ENCODE measurements around the gene GDAP2. TPM values are rescaled to one million over a fixed set of nuclear protein-coding genes. Genes with fewer than 3 reads are reported as not detected.

The GDAP2 gene
- total RNA-seq (2021) (23.5 and 26.7 TPM in 2 replicates), Bru-seq, nascent RNA (percentile 76 among the genes with signal in this experiment), BruChase-seq, experiment 1, labeled RNA remaining after a 2-hour chase (percentile 79 among the genes with signal in this experiment), BruChase-seq, experiment 2, labeled RNA remaining after a 6-hour chase (percentile 77 among the genes with signal in this experiment)
- long read RNA-seq, full-length matches to known transcripts = 25 of 40 reads
- long read RNA-seq, partial matches to known transcripts = 7 of 40 reads
- long read RNA-seq, other reads (novel, unspliced or antisense) = 8 of 40 reads

- DNase-seq (ENCODE audit: low spot score) = peak; percentile 98
- ChIA-PET POLR2A (ENCODE audit: low non-redundant PET) (no interaction called here), CTCF (interaction anchor here (0.6 kb wide), 1 partner anchor 85 kb away, joined by 3 read pairs; no protein-coding TSS in a partner anchor)
- peak within 1 kb of the TSS; percentile 74 for H3K4me3 ChIP-seq (ENCODE audit: low read depth, low read length, poor library complexity, severe bottlenecking)
- H3K27me3 ChIP-seq (replicated peaks; ENCODE audit: insufficient read depth, low read depth, low read length, poor library complexity) = no peaks in the 10 kb centered on the region
- peak within 1 kb of the TSS; percentile 79 for H3K27ac ChIP-seq (ENCODE audit: low read depth, low read length, poor library complexity, severe bottlenecking)
- H3K36me3 ChIP-seq (ENCODE audit: insufficient read depth, low read length, poor library complexity, severe bottlenecking) = peaks cover 10% of the 10 kb centered on the region
- intact Hi-C loops (cut with micrococcal nuclease; ENCODE audit: unreplicated experiment) = no loop called here
- no peaks in the 10 kb centered on the region for H3K9me3 ChIP-seq (ENCODE audit: low read depth, low read length, poor library complexity, severe bottlenecking)
- H3K4me1 ChIP-seq (ENCODE audit: insufficient read depth, low read length, poor library complexity, severe bottlenecking) = peaks cover 16% of the 10 kb centered on the region
- no peak for TF ChIP-seq CTCF (conservative IDR thresholded peaks at IDR 0.05; ENCODE audit: low read depth, low read length)
- no peak for TF ChIP-seq EZH2 (IDR thresholded peaks at IDR 0.05; ENCODE audit: borderline replicate concordance, low read depth, low read length, poor library complexity, severe bottlenecking)
- BruUV-seq (replicated peaks) = no TSS peak
Measured at GRCh38 chr1:117929343-117930172, at the start of gene GDAP2, which contains the start of gene WDR3. GDAP2 (minus strand) TSS chr1:117929621; CDS start chr1:117920357, 9,264 bp downstream. WDR3 (plus strand) TSS chr1:117929739; CDS start chr1:117933320, 3,581 bp downstream.

- Histone ChIP-seq H3K27me3 (replicated peaks; ENCODE audit: insufficient read depth, low read depth, low read length, poor library complexity) (peaks cover 9% of the 10 kb centered on the region), H3K36me3 (ENCODE audit: insufficient read depth, low read length, poor library complexity, severe bottlenecking) (no peaks in the 10 kb centered on the region), H3K4me3 (ENCODE audit: low read depth, low read length, poor library complexity, severe bottlenecking) (no peak overlapping the region), H3K27ac (ENCODE audit: low read depth, low read length, poor library complexity, severe bottlenecking) (no peak overlapping the region), H3K9me3 (ENCODE audit: low read depth, low read length, poor library complexity, severe bottlenecking) (no peaks in the 10 kb centered on the region), H3K4me1 (ENCODE audit: insufficient read depth, low read length, poor library complexity, severe bottlenecking) (no peaks in the 10 kb centered on the region)
- POLR2A ChIA-PET (ENCODE audit: low non-redundant PET) = no interaction called here
- DNase-seq (ENCODE audit: low spot score) = no peak
- CTCF ChIA-PET = no interaction called here
- intact Hi-C loops (cut with micrococcal nuclease; ENCODE audit: unreplicated experiment) = no loop called here
- BruUV-seq (replicated peaks) = no TSS peak
- TF ChIP-seq EZH2 (IDR thresholded peaks at IDR 0.05; ENCODE audit: borderline replicate concordance, low read depth, low read length, poor library complexity, severe bottlenecking) (no peak), CTCF (conservative IDR thresholded peaks at IDR 0.05; ENCODE audit: low read depth, low read length) (no peak)
Measured at GRCh38 chr1:117976381-117976780, 47.0 kb upstream of the GDAP2 start.

- TF ChIP-seq EZH2 (IDR thresholded peaks at IDR 0.05; ENCODE audit: borderline replicate concordance, low read depth, low read length, poor library complexity, severe bottlenecking) = no peak
- no peak for TF ChIP-seq CTCF (conservative IDR thresholded peaks at IDR 0.05; ENCODE audit: low read depth, low read length)
- intact Hi-C loops (cut with micrococcal nuclease; ENCODE audit: unreplicated experiment) = no loop called here
- no peaks in the 10 kb centered on the region for H3K9me3 ChIP-seq (ENCODE audit: low read depth, low read length, poor library complexity, severe bottlenecking)
- ChIA-PET CTCF (no interaction called here), POLR2A (ENCODE audit: low non-redundant PET) (no interaction called here)
- no peak overlapping the region for H3K4me3 ChIP-seq (ENCODE audit: low read depth, low read length, poor library complexity, severe bottlenecking)
- no peak overlapping the region for H3K27ac ChIP-seq (ENCODE audit: low read depth, low read length, poor library complexity, severe bottlenecking)
- H3K4me1 ChIP-seq (ENCODE audit: insufficient read depth, low read length, poor library complexity, severe bottlenecking) = peaks cover 10% of the 10 kb centered on the region
- H3K27me3 ChIP-seq (replicated peaks; ENCODE audit: insufficient read depth, low read depth, low read length, poor library complexity) = no peaks in the 10 kb centered on the region
- BruUV-seq (replicated peaks) = no TSS peak
- H3K36me3 ChIP-seq (ENCODE audit: insufficient read depth, low read length, poor library complexity, severe bottlenecking) = no peaks in the 10 kb centered on the region
- no peak for DNase-seq (ENCODE audit: low spot score)
Measured at GRCh38 chr1:117971777-117972176, 42.4 kb upstream of the GDAP2 start.
